Measurements from ENCODE around the gene DGCR8.

DNA sequence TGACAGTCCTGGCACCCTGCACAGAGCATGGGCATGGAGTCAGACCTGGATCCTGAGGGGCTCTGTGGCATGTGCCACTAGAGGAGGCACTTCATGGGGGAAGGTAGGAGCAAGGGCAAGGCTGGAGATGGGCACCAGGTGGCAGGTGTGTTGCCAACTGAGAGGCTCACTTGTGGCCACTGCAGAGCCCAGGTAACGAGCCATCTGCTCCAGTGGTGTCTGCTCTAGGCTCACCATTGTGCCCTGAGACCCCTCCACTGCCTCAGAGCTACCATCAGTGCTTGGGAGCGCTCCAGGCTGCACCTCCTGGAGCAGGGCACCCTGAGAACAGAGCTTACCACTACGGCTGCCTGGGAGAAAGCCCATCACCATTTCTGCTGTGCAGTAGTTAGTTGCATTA lies 50.3 kb downstream of the DGCR8 start:
- TF ChIP-seq POLR2A (IDR thresholded peaks at IDR 0.05), result no peak
- no peak for TF ChIP-seq CTCF (IDR thresholded peaks at IDR 0.05)
